A673 (cell line): ENCODE measurements around the gene UQCRC1.

Experiments
- CTCF ChIP-seq: fragments of 300-800, 200-600 bp; sonication (generic); conservative IDR thresholded peaks from 2 replicates; pipeline ENCODE4 v1.5.1; 2017; ENCODE audit warnings: low read depth, mild to moderate bottlenecking, antibody characterized with exemption, low read length, moderate library complexity, mixed read lengths
- EZH2 ChIP-seq: fragments of 200-600 bp; sonication (generic); IDR thresholded peaks from 2 replicates; pipeline ENCODE4 v1.6.1; 2017; ENCODE audit warnings: borderline replicate concordance, low read depth, mild to moderate bottlenecking, mixed read lengths, antibody characterized with exemption, low read length; ENCODE audit not compliant: poor library complexity, severe bottlenecking

DNA sequence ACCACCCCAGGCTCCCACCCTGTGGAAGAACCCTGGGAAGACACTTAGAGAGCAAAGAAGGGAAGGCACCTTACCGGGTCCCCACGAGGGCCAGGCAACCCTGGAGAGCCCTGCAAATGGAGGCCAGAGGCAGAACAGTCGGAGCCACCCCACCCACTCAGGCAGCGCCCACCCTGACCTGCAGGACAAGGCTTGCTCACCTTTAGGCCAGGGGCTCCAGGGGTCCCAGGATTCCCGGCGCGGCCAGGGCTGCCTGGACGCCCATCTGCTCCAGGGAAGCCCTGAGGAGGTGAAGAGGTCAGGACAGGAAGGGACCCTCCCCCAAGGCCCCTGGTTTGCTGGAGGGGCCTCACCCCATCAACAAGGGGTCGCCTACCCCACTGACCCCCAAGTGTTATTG lies 24.6 kb downstream of the UQCRC1 start:
- TF ChIP-seq CTCF, result no peak
- no peak for TF ChIP-seq EZH2
